HepG2 (cell line): ENCODE results near the gene TRIP6. TPM values are rescaled to one million over a fixed set of nuclear protein-coding genes. Genes with fewer than 3 reads are reported as not detected.

Experiments used
- ATAC-seq: fragments of 200-7000 bp; cut with Tn5 transposase; 3 replicates; pipeline ENCODE4 v1.9.1; 2020; ENCODE audit warnings: mild to moderate bottlenecking, moderate library complexity
- BruUV-seq: library from RNA; stranded (reverse); fragments of 400-500 nt; replicated peaks from 2 replicates; lab custom pipeline; 2021; lab: Mats Ljungman, UMichigan
- CTCF ChIA-PET: fragments of 300-600 bp; formaldehyde crosslinking; extraction: SDS; loops from one replicate; lab custom pipeline; 2021; ENCODE audit warnings: low total read pairs, inconsistent platforms, low intra/inter-chr PET ratio; lab: Yijun Ruan, JAX
- POLR2A ChIA-PET: fragments of 350-600 bp; sonication (Branson Sonifier 250); formaldehyde crosslinking; loops from one replicate; lab custom pipeline; 2020; ENCODE audit warnings: antibody characterized with exemption, inconsistent platforms; lab: Yijun Ruan, JAX
- DNase-seq: peaks from one replicate; pipeline ENCODE4 v3.0.0-alpha.2; 2015; ENCODE audit warnings: low spot score
- FAIRE-seq: peaks from 3 replicates; lab custom pipeline; 2011; peaks lifted over from hg19 to GRCh38; lab: Jason Lieb, UNC
- H2AFZ ChIP-seq: one replicate; pipeline ENCODE4 v1.6.1; 2011; ENCODE audit warnings: low read length, inconsistent platforms
- H3K27ac ChIP-seq: fragments of 300-600 bp; 3 replicates; pipeline ENCODE4 v1.8.0; 2011; ENCODE audit warnings: mixed run types, mild to moderate bottlenecking, mixed read lengths, low read length, inconsistent platforms; ENCODE audit not compliant: insufficient read depth; ENCODE audit errors: extremely low read length
- H3K27me3 ChIP-seq, 2 experiments: fragments of 200-600 bp in 1 of 2; 2 replicates in 1 of 2; 3 replicates in 1 of 2; pipeline versions ENCODE4 v1.6.0 to v1.8.0; 2011; ENCODE audit warnings: low read length in 2 of 2, mild to moderate bottlenecking in 2 of 2, moderate library complexity in 2 of 2, inconsistent platforms in 1 of 2; ENCODE audit not compliant: insufficient read depth in 2 of 2, control insufficient read depth in 1 of 2
- H3K36me3 ChIP-seq, 2 experiments: fragments of 200-600 bp in 1 of 2; replicated peaks in 1 of 2; 2 replicates in 1 of 2; 3 replicates in 1 of 2; pipeline versions ENCODE4 v1.5.1 to v1.8.0; 2011; ENCODE audit warnings: low read length in 2 of 2, inconsistent platforms in 1 of 2; ENCODE audit not compliant: insufficient read depth in 2 of 2, control insufficient read depth in 1 of 2
- H3K4me1 ChIP-seq: 2 replicates; pipeline ENCODE4 v1.5.1; 2012; ENCODE audit warnings: low read length, inconsistent platforms; ENCODE audit not compliant: insufficient read depth
- H3K4me2 ChIP-seq: 2 replicates; pipeline ENCODE4 v1.6.0; 2011; ENCODE audit warnings: low read depth, low read length, inconsistent platforms
- H3K4me3 ChIP-seq, 3 experiments: fragments of 200-600 bp in 1 of 3; sonication (generic), shearing (Covaris generic) in 1 of 3; replicated peaks in 1 of 3; 2 replicates each; pipeline ENCODE4 v1.5.1; 2011 to 2016; ENCODE audit warnings: low read length in 3 of 3, inconsistent platforms in 2 of 3, low read depth in 2 of 3, mild to moderate bottlenecking in 2 of 3, control low read depth in 1 of 3, mixed read lengths in 1 of 3; ENCODE audit not compliant: insufficient read depth in 1 of 3
- H3K79me2 ChIP-seq: one replicate; pipeline ENCODE4 v1.6.1; 2011; ENCODE audit warnings: low read length, inconsistent platforms; ENCODE audit not compliant: insufficient read depth
- H3K9ac ChIP-seq: 2 replicates; pipeline ENCODE4 v1.6.0; 2011; ENCODE audit warnings: mild to moderate bottlenecking, low read depth, low read length, inconsistent platforms; ENCODE audit not compliant: insufficient read depth
- H3K9me3 ChIP-seq: 2 replicates; pipeline ENCODE4 v1.5.1; 2012; ENCODE audit warnings: mild to moderate bottlenecking, low read length
- H4K20me1 ChIP-seq: 2 replicates; pipeline ENCODE4 v1.6.0; 2011; ENCODE audit warnings: inconsistent platforms, mild to moderate bottlenecking, low read length, moderate library complexity; ENCODE audit not compliant: insufficient read depth
- ADNP ChIP-seq: sonication (generic); formaldehyde crosslinking; IDR thresholded peaks from 2 replicates; pipeline ENCODE4 v1.4.0; 2020; ENCODE audit warnings: missing genetic modification reagents
- BRF2 ChIP-seq: sonication (generic); formaldehyde crosslinking; IDR thresholded peaks from 2 replicates; pipeline ENCODE4 v1.8.1; 2022; ENCODE audit warnings: mild to moderate bottlenecking, missing genetic modification reagents
- CCAR2 ChIP-seq: fragments of 200-400 bp; formaldehyde crosslinking; optimal IDR thresholded peaks from 2 replicates; pipeline ENCODE3; 2018; ENCODE audit warnings: low read depth, mild to moderate bottlenecking, low read length, moderate library complexity
- FLYWCH1 ChIP-seq: sonication (generic); formaldehyde crosslinking; IDR thresholded peaks from 2 replicates; pipeline ENCODE4 v1.8.1; 2023; ENCODE audit warnings: mild to moderate bottlenecking, missing genetic modification reagents
- HDAC2 ChIP-seq: sonication (generic); formaldehyde crosslinking; IDR thresholded peaks from 2 replicates; pipeline ENCODE4 v1.4.0; 2020; ENCODE audit warnings: missing genetic modification reagents
- JDP2 ChIP-seq: sonication (generic); formaldehyde crosslinking; IDR thresholded peaks from 2 replicates; pipeline ENCODE4 v1.8.1; 2022; ENCODE audit warnings: missing genetic modification reagents, borderline replicate concordance
- JUND ChIP-seq: sonication (generic); formaldehyde crosslinking; IDR thresholded peaks from 2 replicates; pipeline ENCODE4 v1.8.0; 2022; ENCODE audit warnings: mild to moderate bottlenecking, missing genetic modification reagents
- NFE2 ChIP-seq: sonication (generic); formaldehyde crosslinking; IDR thresholded peaks from 2 replicates; pipeline ENCODE4 v1.4.0; 2020; ENCODE audit warnings: missing genetic modification reagents
- PAWR ChIP-seq: sonication (generic); formaldehyde crosslinking; IDR thresholded peaks from 2 replicates; pipeline ENCODE4 v1.4.0; 2020; ENCODE audit warnings: missing genetic modification reagents, mild to moderate bottlenecking, borderline replicate concordance
- WIZ ChIP-seq: sonication (generic); formaldehyde crosslinking; IDR thresholded peaks from 2 replicates; pipeline ENCODE4 v1.5.1; 2020; ENCODE audit warnings: mild to moderate bottlenecking, missing genetic modification reagents
- ZC3H4 ChIP-seq: sonication (generic); formaldehyde crosslinking; IDR thresholded peaks from 2 replicates; pipeline ENCODE4 v1.4.0; 2020; ENCODE audit warnings: missing genetic modification reagents, borderline replicate concordance
- ZNF20 ChIP-seq: sonication (generic); formaldehyde crosslinking; IDR thresholded peaks from 2 replicates; pipeline ENCODE4 v1.4.0; 2020; ENCODE audit warnings: mild to moderate bottlenecking, moderate library complexity, missing genetic modification reagents
- ZNF224 ChIP-seq: sonication (generic); formaldehyde crosslinking; IDR thresholded peaks from 2 replicates; pipeline ENCODE4 v1.5.0; 2020; ENCODE audit warnings: mild to moderate bottlenecking, missing genetic modification reagents
- ZNF276 ChIP-seq: sonication (generic); formaldehyde crosslinking; IDR thresholded peaks from 2 replicates; pipeline ENCODE4 v1.4.0; 2020; ENCODE audit warnings: mild to moderate bottlenecking, low read depth, missing genetic modification reagents
- ZNF281 ChIP-seq: sonication (generic); formaldehyde crosslinking; IDR thresholded peaks from 2 replicates; pipeline ENCODE4 v1.4.0; 2020; ENCODE audit warnings: missing genetic modification reagents, borderline replicate concordance
- ZNF292 ChIP-seq: sonication (generic); formaldehyde crosslinking; IDR thresholded peaks from 2 replicates; pipeline ENCODE4 v1.8.1; 2022; ENCODE audit warnings: mild to moderate bottlenecking, low read depth, missing genetic modification reagents, borderline replicate concordance
- ZNF550 ChIP-seq: sonication (generic); formaldehyde crosslinking; IDR thresholded peaks from 2 replicates; pipeline ENCODE4 v1.4.0; 2020; ENCODE audit warnings: mild to moderate bottlenecking, missing genetic modification reagents, borderline replicate concordance
- ZNF724P ChIP-seq: sonication (generic); formaldehyde crosslinking; IDR thresholded peaks from 2 replicates; pipeline ENCODE4 v1.8.0; 2022; ENCODE audit warnings: missing genetic modification reagents, borderline replicate concordance
- ZUFSP ChIP-seq: sonication (generic); formaldehyde crosslinking; IDR thresholded peaks from 2 replicates; pipeline ENCODE4 v1.9.0; 2021; ENCODE audit warnings: missing genetic modification reagents, mild to moderate bottlenecking, borderline replicate concordance
- WGBS: methylation state at CpG from one replicate; pipeline ENCODE4 v1.1.6; 2017; ENCODE audit warnings: low lambda C conversion rate; 5-methylcytosine and 5-hydroxymethylcytosine counted together
- in situ Hi-C: cut with HindIII; loops from 2 replicates; pipeline ENCODE4 v1.10.0; 2017; ENCODE audit warnings: low pct_unique_long_range_greater_than_20kb; ENCODE audit not compliant: extremely low pct_ligation_motif_present
- intact Hi-C: fragments of 100-400 bp; cut with micrococcal nuclease; formaldehyde crosslinking; loops from one replicate; pipeline ENCODE4 v1.10.0; 2022; ENCODE audit not compliant: unreplicated experiment
- polyA plus RNA-seq, 8 experiments: library from polyadenylated mRNA; depleted of rRNA in 3 of 8; stranded (reverse) in 7 of 8; unstranded in 1 of 8; fragments of >200 nt; fragmentation: Illumina TruSeq in 4 of 8; extraction: Trizol in 4 of 8; gene quantifications; 2 replicates each; pipeline versions ENCODE4 v1.2.1 to v1.2.3, GENCODE V29; 2011 to 2016; ENCODE audit warnings: low read depth in 4 of 8, missing spikeins in 1 of 8, mixed read lengths in 1 of 8; ENCODE audit not compliant: insufficient read depth in 1 of 8
- total RNA-seq, 5 experiments: library from RNA; depleted of rRNA; stranded (reverse); fragments of >200 nt; fragmentation: Illumina TruSeq; extraction: Trizol; gene quantifications; 2 replicates each; pipeline ENCODE4 v1.2.3, GENCODE V29; 2016; ENCODE audit warnings: low read depth in 1 of 5

The TRIP6 gene
- total and polyA plus RNA-seq, 2 of the 13 experiments (the other 11 are each of a cell fraction or from before 2014, with no cell fraction given): 0.34 to 0.38 TPM

- no peak for DNase-seq
- H3K36me3 ChIP-seq: no peaks in the 10 kb centered on the region
- CTCF ChIA-PET: no interaction called here
- FAIRE-seq: no peak
- in situ Hi-C loops: no loop called here
- intact Hi-C loops: no loop called here
- H2AFZ ChIP-seq: no peak overlapping the region
- peak overlapping the region; percentile 71 for H3K27ac ChIP-seq
- H3K4me2 ChIP-seq: no peak overlapping the region
- TF ChIP-seq ZNF224 (no peak), JUND (CRISPR knock-in tag) (no peak), BRF2 (CRISPR knock-in tag) (no peak), HDAC2 (CRISPR knock-in tag) (no peak), WIZ (no peak), ADNP (CRISPR knock-in tag) (no peak), JDP2 (no peak), ZUFSP (CRISPR knock-in tag) (no peak), CCAR2 (no peak), ZNF20 (CRISPR knock-in tag) (no peak), NFE2 (CRISPR knock-in tag) (no peak), ZNF276 (CRISPR knock-in tag) (no peak), FLYWCH1 (CRISPR knock-in tag) (no peak), ZC3H4 (CRISPR knock-in tag) (no peak), ZNF292 (CRISPR knock-in tag) (no peak), ZNF550 (no peak), ZNF281 (CRISPR knock-in tag) (no peak), PAWR (CRISPR knock-in tag) (no peak), ZNF724P (no peak)
- H3K9ac ChIP-seq: no peak overlapping the region
- H3K79me2 ChIP-seq: peaks cover 25% of the 10 kb centered on the region
- H3K27me3 ChIP-seq: no peaks in the 10 kb centered on the region; a peak in 2 of 5 replicates
- no peak for ATAC-seq
- no peaks in the 10 kb centered on the region for H3K9me3 ChIP-seq
- no peak overlapping the region for H3K4me3 ChIP-seq
- BruUV-seq: no TSS peak
- peaks cover 69% of the 10 kb centered on the region for H3K4me1 ChIP-seq
- peaks cover 8% of the 10 kb centered on the region; the same call in 1 of the 2 replicates for H4K20me1 ChIP-seq
- 67% methylated on average over 4 of the region's 4 CpGs for WGBS
- POLR2A ChIA-PET: no interaction called here
These were observed 36.8 kb upstream of the TRIP6 start for GRCh38 chr7:100830396-100830795.
